HL-60 (cell line): Measurements from ENCODE around the gene RNF220.

Experiments
- DNase-seq, 2 experiments: peaks; one replicate each; pipeline ENCODE4 v3.0.0-alpha.2; 2010 to 2020; ENCODE audit warnings: low read depth in 1 of 2, low spot score in 1 of 2
- H3K27ac ChIP-seq: fragments of 250-450 bp; sonication (Bioruptor Pico); replicated peaks from 2 replicates; pipeline ENCODE4 v1.5.1; 2020; ENCODE audit warnings: mild to moderate bottlenecking, moderate library complexity
- H3K27me3 ChIP-seq: fragments of 250-450 bp; sonication (Bioruptor Pico); 2 replicates; pipeline ENCODE4 v1.5.1; 2021; ENCODE audit warnings: mild to moderate bottlenecking, moderate library complexity; ENCODE audit not compliant: insufficient read depth, poor library complexity, severe bottlenecking
- H3K4me3 ChIP-seq: replicated peaks from 2 replicates; pipeline ENCODE4 v1.5.1; 2011; ENCODE audit warnings: mild to moderate bottlenecking, control low read depth, low read length; ENCODE audit not compliant: insufficient read depth
- CTCF ChIP-seq: IDR thresholded peaks from one replicate; pipeline ENCODE4 v1.5.1; 2011; ENCODE audit warnings: low read length, control low read depth, inconsistent platforms; ENCODE audit not compliant: insufficient read depth
- GABPA ChIP-seq: IDR thresholded peaks from 2 replicates; pipeline ENCODE4 v1.6.1; 2012; ENCODE audit warnings: low read depth
- POLR2AphosphoS5 ChIP-seq: IDR thresholded peaks from 2 replicates; pipeline ENCODE4 v1.6.1; 2012; ENCODE audit warnings: low read depth
- REST ChIP-seq: IDR thresholded peaks from 2 replicates; pipeline ENCODE4 v1.6.1; 2012; ENCODE audit warnings: low read depth; ENCODE audit not compliant: insufficient replicate concordance
- SPI1 ChIP-seq: IDR thresholded peaks from 2 replicates; pipeline ENCODE4 v1.6.1; 2012; ENCODE audit warnings: low read depth, mild to moderate bottlenecking, borderline replicate concordance

The RNF220 gene

GRCh38 chr1:44485934-44486460, 80.9 kb downstream of the RNF220 start:
- DNase-seq: peak in 1 of 2 experiments; percentile 14
- H3K27ac ChIP-seq: no peak overlapping the region
- no peak for TF ChIP-seq POLR2AphosphoS5
- no peak for TF ChIP-seq GABPA
- no peak for TF ChIP-seq REST
- TF ChIP-seq SPI1: no peak
- no peak for TF ChIP-seq CTCF
- H3K27me3 ChIP-seq: no peaks in the 10 kb centered on the region
- no peak overlapping the region for H3K4me3 ChIP-seq

GRCh38 chr1:44489481-44489880, 84.4 kb downstream of the RNF220 start:
- Histone ChIP-seq H3K27ac (no peak overlapping the region), H3K4me3 (no peak overlapping the region), H3K27me3 (no peaks in the 10 kb centered on the region)
- DNase-seq: no peak
- TF ChIP-seq SPI1 (no peak), REST (no peak), CTCF (no peak), POLR2AphosphoS5 (no peak), GABPA (no peak)

- Histone ChIP-seq H3K4me3 (no peak overlapping the region), H3K27ac (no peak overlapping the region), H3K27me3 (peaks cover 2% of the 10 kb centered on the region)
- TF ChIP-seq SPI1 (no peak), CTCF (no peak), REST (no peak), POLR2AphosphoS5 (no peak), GABPA (no peak)
- DNase-seq: no peak
These were observed 91.6 kb downstream of the RNF220 start for GRCh38 chr1:44496541-44497171.
